B cell (primary cell): Measurements from ENCODE around the gene CCL17. TPM values are rescaled to one million over a fixed set of nuclear protein-coding genes. Genes with fewer than 3 reads are reported as not detected.

Source experiments
- ATAC-seq: fragments of 200-7000 bp; cut with Tn5 transposase; one replicate; pipeline ENCODE4 v1.10.0; 2021; ENCODE audit warnings: low read depth, mild to moderate bottlenecking, moderate number of reproducible peaks, moderate library complexity
- CTCF ChIA-PET: fragments of 350-600 bp; sonication (Branson Sonifier 250); formaldehyde crosslinking; loops from one replicate; lab custom pipeline; 2021; ENCODE audit warnings: antibody characterized with exemption, inconsistent platforms; lab: Charles Lee
- POLR2A ChIA-PET: fragments of 350-600 bp; sonication (Branson Sonifier 250); formaldehyde crosslinking; loops from one replicate; lab custom pipeline; 2021; ENCODE audit warnings: antibody characterized with exemption; lab: Charles Lee
- DNase-seq: peaks from one replicate; pipeline ENCODE4 v3.0.0; 2013
- H2AFZ ChIP-seq: 2 replicates; pipeline ENCODE4 v1.6.1; 2012; ENCODE audit warnings: mild to moderate bottlenecking, low read depth, low read length; ENCODE audit not compliant: insufficient read depth, poor library complexity, severe bottlenecking
- H3K27ac ChIP-seq, 2 donors: 1 replicate in 1 of 2; 2 replicates in 1 of 2; pipeline ENCODE4 v1.5.1; 2012 to 2013; ENCODE audit warnings: low read length in 2 of 2, mild to moderate bottlenecking in 2 of 2, moderate library complexity in 1 of 2
- H3K27me3 ChIP-seq, 4 experiments: fragments of 200-600 bp in 1 of 4; sonication (generic) in 1 of 4; replicated peaks in 1 of 4; 1 replicate in 2 of 4; 2 replicates in 2 of 4; pipeline versions ENCODE4 v1.6.1 to v1.7.0; 2013 to 2016; ENCODE audit warnings: low read length in 3 of 4, mild to moderate bottlenecking in 2 of 4, mixed read lengths in 1 of 4, moderate library complexity in 1 of 4; ENCODE audit not compliant: insufficient read depth in 4 of 4, control insufficient read depth in 3 of 4; ENCODE audit errors: control extremely low read depth in 1 of 4
- H3K36me3 ChIP-seq, 2 experiments: replicated peaks in 1 of 2; 1 replicate in 1 of 2; 2 replicates in 1 of 2; pipeline versions ENCODE4 v1.6.1 to v1.7.1; 2013; ENCODE audit warnings: low read length in 1 of 2; ENCODE audit not compliant: insufficient read depth in 2 of 2, control insufficient read depth in 1 of 2; ENCODE audit errors: control extremely low read depth in 1 of 2, extremely low read depth in 1 of 2
- H3K4me1 ChIP-seq, 2 donors: fragments of 200-600 bp in 1 of 2; sonication (generic) in 1 of 2; 1 replicate in 1 of 2; 2 replicates in 1 of 2; pipeline versions ENCODE4 v1.5.1 to v1.6.1; 2013 to 2017; ENCODE audit warnings: low read length in 2 of 2; ENCODE audit not compliant: control insufficient read depth in 2 of 2, insufficient read depth in 2 of 2
- H3K4me2 ChIP-seq: replicated peaks from 2 replicates; pipeline ENCODE3; 2012; ENCODE audit warnings: mild to moderate bottlenecking, low read depth, low read length; ENCODE audit not compliant: poor library complexity, severe bottlenecking
- H3K4me3 ChIP-seq, 5 experiments: fragments of 200-600 bp in 1 of 5; sonication (generic) in 1 of 5; 1 replicate in 3 of 5; 2 replicates in 2 of 5; pipeline versions ENCODE4 v1.5.1 to v1.7.0; 2011 to 2016; ENCODE audit warnings: low read length in 4 of 5, mild to moderate bottlenecking in 4 of 5, low read depth in 2 of 5, control low read depth in 1 of 5, moderate library complexity in 1 of 5; ENCODE audit not compliant: insufficient read depth in 1 of 5; ENCODE audit errors: control extremely low read depth in 1 of 5, extremely low read depth in 1 of 5
- H3K79me2 ChIP-seq: fragments of 200-600 bp; sonication (generic); one replicate; pipeline ENCODE4 v1.6.0; 2016; ENCODE audit warnings: low read length; ENCODE audit not compliant: control insufficient read depth, insufficient read depth
- H3K9ac ChIP-seq: fragments of 200-600 bp; sonication (generic); 2 replicates; pipeline ENCODE4 v1.6.1; 2017; ENCODE audit warnings: mild to moderate bottlenecking, low read length, moderate library complexity
- H3K9me3 ChIP-seq, 3 donors: one replicate each; pipeline versions ENCODE4 v1.6.1 to v1.7.1; 2013; ENCODE audit warnings: low read length in 2 of 3; ENCODE audit not compliant: control insufficient read depth in 2 of 3, insufficient read depth in 1 of 3; ENCODE audit errors: control extremely low read depth in 1 of 3
- H4K20me1 ChIP-seq: 2 replicates; pipeline ENCODE4 v1.6.0; 2012; ENCODE audit warnings: mild to moderate bottlenecking, low read length; ENCODE audit not compliant: insufficient read depth, control insufficient read depth, poor library complexity, severe bottlenecking
- H3K27ac Mint-ChIP-seq: one replicate; pipeline ENCODE4 v1.8.0; 2021; ENCODE audit warnings: mixed read lengths
- H3K27me3 Mint-ChIP-seq: one replicate; pipeline ENCODE4 v1.8.0; 2021; ENCODE audit warnings: mixed read lengths
- H3K4me1 Mint-ChIP-seq: one replicate; pipeline ENCODE4 v1.8.0; 2021; ENCODE audit warnings: mixed read lengths
- H3K4me3 Mint-ChIP-seq: one replicate; pipeline ENCODE4 v1.8.0; 2021; ENCODE audit warnings: mixed read lengths
- H3K9me3 Mint-ChIP-seq: one replicate; pipeline ENCODE4 v1.8.0; 2022; ENCODE audit warnings: mixed read lengths; ENCODE audit not compliant: insufficient read depth
- CTCF ChIP-seq: fragments of 200-600 bp; IDR thresholded peaks from one replicate; pipeline ENCODE4 v1.8.0; 2022; ENCODE audit warnings: antibody characterized with exemption, mild to moderate bottlenecking
- EZH2 ChIP-seq: IDR thresholded peaks from 2 replicates; pipeline ENCODE4 v1.6.1; 2012; ENCODE audit warnings: borderline replicate concordance, low read depth, mild to moderate bottlenecking, moderate library complexity, low read length; ENCODE audit not compliant: insufficient read depth, poor library complexity, severe bottlenecking
- WGBS: methylation state at CpG from one replicate; pipeline ENCODE4 v1.1.5; 2013; ENCODE audit warnings: missing lambda C conversion rate; ENCODE audit not compliant: insufficient coverage; 5-methylcytosine and 5-hydroxymethylcytosine counted together
- intact Hi-C: fragments of 100-400 bp; cut with micrococcal nuclease; formaldehyde crosslinking; loops from one replicate; pipeline ENCODE4 v1.10.0; 2022
- polyA plus RNA-seq: library from polyadenylated mRNA; depleted of rRNA; stranded (reverse); fragments of >200 nt; gene quantifications from 2 replicates; pipeline ENCODE4 v1.2.3, GENCODE V29; 2012
- total RNA-seq, 2 donors: library from RNA; stranded (reverse); fragments of 120-200 nt in 1 of 2; gene quantifications; 1 replicate in 1 of 2; 2 replicates in 1 of 2; pipeline versions ENCODE4 v1.2.3 to v1.2.4, GENCODE V29; 2013 to 2022

Gene CCL17
- total and polyA plus RNA-seq, 2 donors (not counting 1 experiment from before 2014, with no cell fraction given), result not detected

DNA sequence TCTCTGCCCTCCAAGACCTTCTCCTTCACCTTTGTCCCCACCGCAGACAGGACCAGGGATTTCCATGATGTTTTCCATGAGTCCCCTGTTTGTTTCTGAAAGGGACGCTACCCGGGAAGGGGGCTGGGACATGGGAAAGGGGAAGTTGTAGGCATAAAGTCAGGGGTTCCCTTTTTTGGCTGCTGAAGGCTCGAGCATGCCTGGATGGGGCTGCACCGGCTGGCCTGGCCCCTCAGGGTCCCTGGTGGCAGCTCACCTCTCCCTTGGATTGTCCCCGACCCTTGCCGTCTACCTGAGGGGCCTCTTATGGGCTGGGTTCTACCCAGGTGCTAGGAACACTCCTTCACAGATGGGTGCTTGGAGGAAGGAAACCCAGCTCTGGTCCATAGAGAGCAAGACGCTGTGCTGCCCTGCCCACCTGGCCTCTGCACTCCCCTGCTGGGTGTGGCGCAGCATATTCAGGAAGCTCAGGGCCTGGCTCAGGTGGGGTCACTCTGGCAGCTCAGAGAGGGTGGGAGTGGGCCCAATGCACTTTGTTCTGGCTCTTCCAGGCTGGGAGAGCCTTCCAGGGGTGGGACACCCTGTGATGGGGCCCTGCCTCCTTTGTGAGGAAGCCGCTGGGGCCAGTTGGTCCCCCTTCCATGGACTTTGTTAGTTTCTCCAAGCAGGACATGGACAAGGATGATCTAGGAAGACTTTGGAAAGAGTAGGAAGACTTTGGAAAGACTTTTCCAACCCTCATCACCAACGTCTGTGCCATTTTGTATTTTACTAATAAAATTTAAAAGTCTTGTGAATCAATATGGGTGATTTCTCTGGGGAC lies 20.1 kb upstream of the CCL17 start:
- Mint-ChIP-seq H3K9me3 (no peaks in the 10 kb centered on the region), H3K4me1 (peaks cover 65% of the 10 kb centered on the region), H3K4me3 (peak overlapping the region; percentile 59), H3K27ac (peak overlapping the region; percentile 85), H3K27me3 (no peaks in the 10 kb centered on the region)
- peaks cover 34 to 56% of the 10 kb centered on the region in 2 donors for H3K4me1 ChIP-seq
- H3K4me2 ChIP-seq, result peak overlapping the region; percentile 70
- intact Hi-C loops, result no loop called here
- peak overlapping the region in 1 of 2 donors; percentile 28 for H3K27ac ChIP-seq
- no peaks in the 10 kb centered on the region for H4K20me1 ChIP-seq
- H3K9ac ChIP-seq, result peak overlapping the region; percentile 28
- ChIA-PET POLR2A (interaction anchor here (0.6 kb wide), 1 partner anchor 68 kb away, joined by 4 read pairs; no protein-coding TSS in a partner anchor), CTCF (interaction anchor here (1.0 kb wide), 1 partner anchor 32 kb away, joined by 3 read pairs; no protein-coding TSS in a partner anchor)
- TF ChIP-seq EZH2 (no peak), CTCF (no peak)
- H2AFZ ChIP-seq, result peak overlapping the region; percentile 30
- H3K79me2 ChIP-seq, result no peaks in the 10 kb centered on the region
- peak; percentile 59 for DNase-seq
- no peaks in the 10 kb centered on the region for H3K27me3 ChIP-seq
- H3K9me3 ChIP-seq, result peaks cover 0 to 4% (median 0%) of the 10 kb centered on the region in 3 donors
- peak; percentile 49 for ATAC-seq
- peak overlapping the region in 2 of 5 experiments; percentile 4 to 24 for H3K4me3 ChIP-seq
- no peaks in the 10 kb centered on the region for H3K36me3 ChIP-seq
- WGBS, result 3% methylated on average over 5 of the region's 11 CpGs

- H3K9ac ChIP-seq, result no peak overlapping the region
- no peaks in the 10 kb centered on the region for H3K36me3 ChIP-seq
- no peak overlapping the region for H3K4me3 ChIP-seq
- CTCF ChIA-PET, result interaction anchor here (1.0 to 1.9 kb wide), 3 partner anchors 29 to 32 kb away, joined by 3 to 6 read pairs (median 3); no protein-coding TSS in a partner anchor
- no peak overlapping the region for H3K27ac Mint-ChIP-seq
- H3K79me2 ChIP-seq, result no peaks in the 10 kb centered on the region
- peak overlapping the region; percentile 59 for H3K4me3 Mint-ChIP-seq
- H3K4me1 ChIP-seq, result peaks cover 34 to 56% of the 10 kb centered on the region in 2 donors
- H3K4me2 ChIP-seq, result peak overlapping the region; percentile 70
- H3K9me3 Mint-ChIP-seq, result no peaks in the 10 kb centered on the region
- intact Hi-C loops, result no loop called here
- DNase-seq (no peak), ATAC-seq (no peak)
- TF ChIP-seq CTCF, result no peak
- no peak for TF ChIP-seq EZH2
- POLR2A ChIA-PET, result no interaction called here
- no peaks in the 10 kb centered on the region for H3K27me3 Mint-ChIP-seq
- peaks cover 65% of the 10 kb centered on the region for H3K4me1 Mint-ChIP-seq
- H3K27ac ChIP-seq, result no peak overlapping the region
- WGBS, result 77% methylated on average over 4 of the region's 5 CpGs
- no peaks in the 10 kb centered on the region for H4K20me1 ChIP-seq
- H2AFZ ChIP-seq, result no peak overlapping the region
- peaks cover 0 to 4% (median 0%) of the 10 kb centered on the region in 3 donors for H3K9me3 ChIP-seq
- no peaks in the 10 kb centered on the region for H3K27me3 ChIP-seq
Measured at GRCh38 chr16:57385083-57385482, 19.5 kb upstream of the CCL17 start.
